H1 (cell line): ENCODE measurements around the gene DVL2. TPM values are rescaled to one million over a fixed set of nuclear protein-coding genes. Genes with fewer than 3 reads are reported as not detected.
A peak's percentile ranks its signal among the peaks of the same experiment; 100 is the strongest.

Source experiments
- CTCF ChIA-PET: fragments of 300-600 bp; sonication (Branson Sonifier 250); formaldehyde crosslinking; loops from one replicate; lab custom pipeline; 2021; ENCODE audit not compliant: partially characterized antibody; lab: Charles Lee
- POLR2A ChIA-PET: fragments of 300-600 bp; sonication (Branson Sonifier 250); formaldehyde crosslinking; loops from one replicate; lab custom pipeline; 2021; ENCODE audit warnings: inconsistent platforms; ENCODE audit not compliant: partially characterized antibody; lab: Charles Lee
- DNase-seq, 2 experiments: peaks; one replicate each; pipeline versions ENCODE4 v3.0.0 to v3.0.0-alpha.2; 2010 to 2022; ENCODE audit warnings: low spot score in 2 of 2, low read depth in 1 of 2, mixed read lengths in 1 of 2
- FAIRE-seq: peaks from 2 replicates; lab custom pipeline; 2011; peaks lifted over from hg19 to GRCh38; lab: Jason Lieb, UNC
- H2AFZ ChIP-seq: 2 replicates; pipeline ENCODE4 v1.8.1; 2012; ENCODE audit warnings: low read length, inconsistent platforms
- H2AK5ac ChIP-seq: 2 replicates; pipeline ENCODE4 v1.6.1; 2013; ENCODE audit warnings: low read depth, low read length
- H2BK120ac ChIP-seq: replicated peaks from 2 replicates; pipeline ENCODE3; 2013; ENCODE audit warnings: low read depth, low read length, inconsistent platforms
- H2BK12ac ChIP-seq: 2 replicates; pipeline ENCODE4 v1.6.1; 2013; ENCODE audit warnings: low read depth, low read length
- H2BK15ac ChIP-seq: 2 replicates; pipeline ENCODE4 v1.6.1; 2013; ENCODE audit warnings: low read length
- H2BK20ac ChIP-seq: 2 replicates; pipeline ENCODE4 v1.6.1; 2013; ENCODE audit warnings: low read length
- H2BK5ac ChIP-seq: 2 replicates; pipeline ENCODE4 v1.6.1; 2013; ENCODE audit warnings: low read depth, low read length
- H3K14ac ChIP-seq: 2 replicates; pipeline ENCODE4 v1.6.1; 2013; ENCODE audit warnings: inconsistent platforms; ENCODE audit not compliant: insufficient read length
- H3K18ac ChIP-seq: 2 replicates; pipeline ENCODE4 v1.6.1; 2013; ENCODE audit warnings: low read length; ENCODE audit errors: extremely low read depth
- H3K23ac ChIP-seq: 2 replicates; pipeline ENCODE4 v1.6.1; 2013; ENCODE audit warnings: inconsistent platforms; ENCODE audit not compliant: insufficient read length
- H3K23me2 ChIP-seq: 2 replicates; pipeline ENCODE4 v1.6.1; 2013; ENCODE audit warnings: low read depth, low read length
- H3K27ac ChIP-seq: 2 replicates; pipeline ENCODE4 v1.6.1; 2011; ENCODE audit warnings: low read depth, low read length, inconsistent platforms
- H3K27me3 ChIP-seq, 4 experiments: replicated peaks in 1 of 4; 1 replicate in 1 of 4; 2 replicates in 3 of 4; pipeline versions ENCODE4 v1.6.1 to v1.8.1; 2011 to 2013; ENCODE audit warnings: low read length in 3 of 4, mild to moderate bottlenecking in 3 of 4, inconsistent platforms in 2 of 4, mixed read lengths in 2 of 4, moderate library complexity in 1 of 4; ENCODE audit not compliant: control insufficient read depth in 3 of 4, insufficient read depth in 3 of 4; ENCODE audit errors: extremely low read depth in 1 of 4
- H3K36me3 ChIP-seq, 4 experiments: 2 replicates each; pipeline versions ENCODE4 v1.6.1 to v1.8.1; 2011 to 2013; ENCODE audit warnings: mild to moderate bottlenecking in 4 of 4, low read length in 3 of 4, moderate library complexity in 2 of 4, control low read depth in 1 of 4, inconsistent platforms in 1 of 4; ENCODE audit not compliant: insufficient read depth in 4 of 4, control insufficient read depth in 2 of 4
- H3K4ac ChIP-seq: replicated peaks from 2 replicates; pipeline ENCODE3; 2013; ENCODE audit warnings: low read length, low read depth, mixed read lengths, inconsistent platforms; ENCODE audit not compliant: insufficient read length
- H3K4me1 ChIP-seq, 4 experiments: replicated peaks in 1 of 4; 1 replicate in 1 of 4; 2 replicates in 3 of 4; pipeline versions ENCODE4 v1.6.1 to v1.8.1; 2011 to 2013; ENCODE audit warnings: low read length in 3 of 4, inconsistent platforms in 2 of 4, mixed read lengths in 1 of 4; ENCODE audit not compliant: insufficient read depth in 4 of 4, control insufficient read depth in 3 of 4
- H3K4me2 ChIP-seq, 2 experiments: 2 replicates each; pipeline versions ENCODE4 v1.6.1 to v1.8.1; 2011 to 2013; ENCODE audit warnings: low read depth in 2 of 2, low read length in 2 of 2, control low read depth in 1 of 2, inconsistent platforms in 1 of 2, mild to moderate bottlenecking in 1 of 2; ENCODE audit not compliant: insufficient read depth in 1 of 2
- H3K4me3 ChIP-seq, 4 experiments: fragments of 200-600, 300-600 bp in 1 of 4; sonication (generic), shearing (Covaris generic), sonication (Bioruptor Twin) in 1 of 4; 2 replicates each; pipeline versions ENCODE4 v1.5.1 to v1.8.1; 2011 to 2016; ENCODE audit warnings: low read length in 4 of 4, low read depth in 3 of 4, control low read depth in 2 of 4, inconsistent platforms in 2 of 4, mild to moderate bottlenecking in 2 of 4, mixed read lengths in 1 of 4, moderate library complexity in 1 of 4; ENCODE audit not compliant: insufficient read depth in 2 of 4; ENCODE audit errors: extremely low read depth in 1 of 4
- H3K56ac ChIP-seq: replicated peaks from 2 replicates; pipeline ENCODE3; 2013; ENCODE audit warnings: low read depth, mild to moderate bottlenecking, mixed read lengths, low read length, inconsistent platforms; ENCODE audit not compliant: insufficient read length
- H3K79me1 ChIP-seq: 2 replicates; pipeline ENCODE4 v1.6.1; 2013; ENCODE audit warnings: low read depth, low read length, control low read depth
- H3K79me2 ChIP-seq, 2 experiments: 2 replicates each; pipeline versions ENCODE4 v1.6.1 to v1.8.1; 2012 to 2013; ENCODE audit warnings: low read length in 2 of 2, mild to moderate bottlenecking in 2 of 2, inconsistent platforms in 1 of 2; ENCODE audit not compliant: insufficient read depth in 2 of 2, control insufficient read depth in 1 of 2
- H3K9ac ChIP-seq, 4 experiments: replicated peaks in 1 of 4; 1 replicate in 1 of 4; 2 replicates in 3 of 4; pipeline versions ENCODE4 v1.6.1 to v1.8.1; 2011 to 2013; ENCODE audit warnings: low read depth in 3 of 4, low read length in 3 of 4, control low read depth in 2 of 4, mild to moderate bottlenecking in 2 of 4, moderate library complexity in 2 of 4, inconsistent platforms in 1 of 4; ENCODE audit errors: extremely low read depth in 1 of 4
- H3K9me3 ChIP-seq, 2 experiments: 2 replicates each; pipeline versions ENCODE4 v1.6.1 to v1.8.1; 2012 to 2013; ENCODE audit warnings: mild to moderate bottlenecking in 2 of 2, moderate library complexity in 2 of 2, control low read depth in 1 of 2, inconsistent platforms in 1 of 2, low read depth in 1 of 2, low read length in 1 of 2, mixed read lengths in 1 of 2; ENCODE audit not compliant: insufficient read depth in 2 of 2
- H4K20me1 ChIP-seq, 2 experiments: replicated peaks in 1 of 2; 2 replicates each; pipeline versions ENCODE3 to v1.8.1; 2011 to 2013; ENCODE audit warnings: inconsistent platforms in 2 of 2, low read length in 2 of 2, mild to moderate bottlenecking in 1 of 2; ENCODE audit not compliant: insufficient read depth in 2 of 2, control insufficient read depth in 1 of 2
- H4K5ac ChIP-seq: 2 replicates; pipeline ENCODE4 v1.6.1; 2013; ENCODE audit warnings: low read length, low read depth, mixed read lengths, inconsistent platforms; ENCODE audit not compliant: insufficient read length
- H4K8ac ChIP-seq: 2 replicates; pipeline ENCODE4 v1.8.0; 2013; ENCODE audit warnings: mild to moderate bottlenecking, moderate library complexity, low read length, inconsistent platforms; ENCODE audit not compliant: insufficient read depth; ENCODE audit errors: extremely low read depth
- H4K91ac ChIP-seq: replicated peaks from 2 replicates; pipeline ENCODE3; 2013; ENCODE audit warnings: low read length, mixed read lengths, inconsistent platforms; ENCODE audit not compliant: insufficient read length
- BACH1 ChIP-seq: IDR thresholded peaks from 2 replicates; pipeline ENCODE4 v1.6.1; 2012; ENCODE audit warnings: low read length, improper control_type of control experiment
- GABPA ChIP-seq: IDR thresholded peaks from 2 replicates; pipeline ENCODE4 v1.6.1; 2011; ENCODE audit warnings: mild to moderate bottlenecking, low read length, moderate library complexity, borderline replicate concordance; ENCODE audit not compliant: insufficient read depth
- HDAC6 ChIP-seq: IDR thresholded peaks from one replicate; pipeline ENCODE4 v1.7.1; 2012; ENCODE audit warnings: low read depth, mild to moderate bottlenecking, inconsistent platforms, low read length, moderate library complexity
- POLR2A ChIP-seq, 2 experiments: IDR thresholded peaks; 1 replicate in 1 of 2; 2 replicates in 1 of 2; pipeline ENCODE4 v1.6.1; 2011; ENCODE audit warnings: low read depth in 2 of 2, low read length in 2 of 2, mild to moderate bottlenecking in 2 of 2; ENCODE audit errors: control extremely low read depth in 1 of 2
- RAD21 ChIP-seq, 2 experiments: IDR thresholded peaks in 1 of 2; conservative IDR thresholded peaks in 1 of 2; 2 replicates each; pipeline ENCODE4 v1.6.1; 2011; ENCODE audit warnings: low read depth in 2 of 2, low read length in 2 of 2, improper control_type of control experiment in 1 of 2, inconsistent platforms in 1 of 2, mild to moderate bottlenecking in 1 of 2, moderate library complexity in 1 of 2
- RBBP5 ChIP-seq: IDR thresholded peaks from 2 replicates; pipeline ENCODE4 v1.7.1; 2012; ENCODE audit warnings: low read depth, mild to moderate bottlenecking, inconsistent platforms, low read length, moderate library complexity, borderline replicate concordance
- RNF2 ChIP-seq: fragments of 200-900, 300-1000 bp; sonication (generic); IDR thresholded peaks from 2 replicates; pipeline ENCODE4 v1.7.1; 2016; ENCODE audit warnings: borderline replicate concordance, low read depth, mild to moderate bottlenecking, antibody characterized with exemption, low read length; ENCODE audit not compliant: poor library complexity, severe bottlenecking; ENCODE audit errors: missing control alignments
- TAF1 ChIP-seq: IDR thresholded peaks from 2 replicates; pipeline ENCODE4 v1.6.1; 2011; ENCODE audit warnings: mild to moderate bottlenecking, low read depth, low read length
- WGBS, 2 experiments: shearing (Covaris generic) in 1 of 2; methylation state at CpG; one replicate each; pipeline versions ENCODE4 v1.1.6 to v1.1.7; 2013 to 2015; ENCODE audit warnings: low lambda C conversion rate in 2 of 2, mixed read lengths in 2 of 2, inconsistent platforms in 1 of 2, low coverage in 1 of 2, missing lambda C conversion rate in 1 of 2; ENCODE audit not compliant: insufficient replicate concordance in 2 of 2, insufficient coverage in 1 of 2, insufficient read length in 1 of 2; ENCODE audit errors: extremely low coverage in 1 of 2, missing lambda C conversion rate in 1 of 2; 5-methylcytosine and 5-hydroxymethylcytosine counted together
- polyA plus RNA-seq, 7 experiments: library from polyadenylated mRNA; depleted of rRNA in 3 of 7; stranded (reverse) in 5 of 7; unstranded in 2 of 7; fragments of >200 nt in 5 of 7; fragments of 200-250 nt in 2 of 7; gene quantifications; 1 replicate in 5 of 7; 2 replicates in 1 of 7; 4 replicates in 1 of 7; pipeline versions ENCODE4 v1.2.1 to v1.2.3, GENCODE V29; 2011 to 2013; ENCODE audit warnings: missing spikeins in 2 of 7, mixed read lengths in 2 of 7
- total RNA-seq: library from RNA; stranded (reverse); fragmentation: NEBNext Ultra II Directional; extraction: Animal tissue kit (Norgen Biotek cat#: 25700); gene quantifications from 2 replicates; pipeline ENCODE4 v1.2.1, GENCODE V29; 2021

Gene DVL2
- total and polyA plus RNA-seq, 2 of the 8 experiments (the other 6 are each of a cell fraction or from before 2014, with no cell fraction given): 19.0 to 59.6 TPM

DNA sequence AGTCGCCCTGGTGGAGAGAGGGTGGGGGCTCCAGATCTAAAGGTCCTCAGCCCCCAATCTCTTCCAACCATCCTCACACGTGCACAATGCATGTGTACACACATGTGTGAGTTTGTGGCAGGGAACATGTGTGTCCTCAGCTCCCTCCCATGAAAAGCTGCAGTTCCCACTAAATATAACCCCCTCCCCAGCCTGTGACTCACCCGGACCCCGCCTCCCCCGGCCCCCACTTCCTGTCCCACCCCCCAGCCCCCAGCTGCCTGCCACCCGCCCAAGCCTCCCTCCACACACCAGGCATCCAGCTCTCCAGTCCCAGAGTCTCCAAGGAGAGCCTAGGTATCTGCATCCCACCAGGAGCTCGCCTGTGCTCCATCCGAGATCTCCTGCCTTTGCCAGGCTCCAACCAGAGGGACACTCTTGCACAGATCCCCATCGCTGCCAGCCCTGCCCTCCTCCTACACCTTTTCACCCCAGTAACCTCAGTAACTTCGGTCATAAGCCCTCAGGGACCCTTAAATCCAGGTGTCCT is 18.6 kb downstream of the DVL2 start:
- Histone ChIP-seq H3K23me2 (peaks cover 31% of the 10 kb centered on the region; the same call in 1 of the 2 replicates), H3K4me3 (peak overlapping the region; percentile 40 to 75 (median 52); a peak in 7 of 8 replicates), H3K4me1 (peaks cover 9 to 45% (median 27%) of the 10 kb centered on the region in 4 experiments), H3K27me3 (no peaks in the 10 kb centered on the region), H3K23ac (no peak overlapping the region), H4K91ac (peak overlapping the region; percentile 51), H3K14ac (no peak overlapping the region), H4K5ac (no peak overlapping the region), H3K27ac (peak overlapping the region; percentile 73), H2AFZ (no peak overlapping the region), H4K8ac (no peak overlapping the region), H3K79me2 (peaks cover 0 to 34% of the 10 kb centered on the region in 2 experiments; a peak in 2 of 4 replicates), H3K56ac (no peak overlapping the region), H2BK15ac (peak overlapping the region; percentile 81; the same call in 1 of the 2 replicates), H3K9ac (peak overlapping the region in 1 of 4 experiments; percentile 45; a peak in 2 of 7 replicates), H4K20me1 (no peaks in the 10 kb centered on the region), H3K79me1 (peaks cover 3% of the 10 kb centered on the region; the same call in 1 of the 2 replicates), H3K18ac (peak overlapping the region; percentile 93), H2BK20ac (no peak overlapping the region), H2BK120ac (no peak overlapping the region), H3K9me3 (no peaks in the 10 kb centered on the region), H3K4me2 (peak overlapping the region; percentile 69 to 87), H2BK5ac (peak overlapping the region; percentile 82), H3K4ac (no peak overlapping the region), H3K36me3 (no peaks in the 10 kb centered on the region), H2AK5ac (0 out of 2 replicates have a peak overlapping the region, but pooled peaks have one; percentile 75), H2BK12ac (peak overlapping the region; percentile 84; the same call in 1 of the 2 replicates)
- CTCF ChIA-PET: interaction anchor here (1.0 to 1.7 kb wide), 4 partner anchors 31 to 345 kb away, joined by 3 to 6 read pairs (median 4); no protein-coding TSS in a partner anchor
- no peak for DNase-seq
- no peak for FAIRE-seq
- 7% methylated on average over 6 of the region's 10 CpGs; no CpG with 5 or more reads in 1 of the 2 experiments for WGBS, 2 experiments
- POLR2A ChIA-PET: interaction anchor here (0.8 to 3.7 kb wide), 4 partner anchors 12 to 46 kb away, joined by 3 to 22 read pairs (median 10); partner anchors contain the start of genes CLDN7, DVL2 and GABARAP
- TF ChIP-seq TAF1 (no peak), HDAC6 (no peak), RAD21 (IDR thresholded peaks at IDR 0.05 in 1 of 2, conservative IDR thresholded peaks at IDR 0.05 in 1 of 2; ENCODE audit: low read depth in 2 of 2, low read length in 2 of 2) (no peak), RNF2 (no peak), RBBP5 (0 out of 2 replicates have a peak, but pooled peaks have one; percentile 32), POLR2A (IDR thresholded peaks at IDR 0.05; ENCODE audit: control extremely low read depth in 1 of 2, low read depth in 2 of 2, low read length in 2 of 2) (0 out of 3 replicates have a peak, but pooled peaks of 1 of the 2 experiments have one; percentile 25), BACH1 (no peak), GABPA (no peak)
